Measurements from ENCODE around the gene SLC17A2. TPM values are rescaled to one million over a fixed set of nuclear protein-coding genes. Genes with fewer than 3 reads are reported as not detected.

Gene SLC17A2
- total RNA-seq, 1 donor from 2014 or later = not detected

DNA sequence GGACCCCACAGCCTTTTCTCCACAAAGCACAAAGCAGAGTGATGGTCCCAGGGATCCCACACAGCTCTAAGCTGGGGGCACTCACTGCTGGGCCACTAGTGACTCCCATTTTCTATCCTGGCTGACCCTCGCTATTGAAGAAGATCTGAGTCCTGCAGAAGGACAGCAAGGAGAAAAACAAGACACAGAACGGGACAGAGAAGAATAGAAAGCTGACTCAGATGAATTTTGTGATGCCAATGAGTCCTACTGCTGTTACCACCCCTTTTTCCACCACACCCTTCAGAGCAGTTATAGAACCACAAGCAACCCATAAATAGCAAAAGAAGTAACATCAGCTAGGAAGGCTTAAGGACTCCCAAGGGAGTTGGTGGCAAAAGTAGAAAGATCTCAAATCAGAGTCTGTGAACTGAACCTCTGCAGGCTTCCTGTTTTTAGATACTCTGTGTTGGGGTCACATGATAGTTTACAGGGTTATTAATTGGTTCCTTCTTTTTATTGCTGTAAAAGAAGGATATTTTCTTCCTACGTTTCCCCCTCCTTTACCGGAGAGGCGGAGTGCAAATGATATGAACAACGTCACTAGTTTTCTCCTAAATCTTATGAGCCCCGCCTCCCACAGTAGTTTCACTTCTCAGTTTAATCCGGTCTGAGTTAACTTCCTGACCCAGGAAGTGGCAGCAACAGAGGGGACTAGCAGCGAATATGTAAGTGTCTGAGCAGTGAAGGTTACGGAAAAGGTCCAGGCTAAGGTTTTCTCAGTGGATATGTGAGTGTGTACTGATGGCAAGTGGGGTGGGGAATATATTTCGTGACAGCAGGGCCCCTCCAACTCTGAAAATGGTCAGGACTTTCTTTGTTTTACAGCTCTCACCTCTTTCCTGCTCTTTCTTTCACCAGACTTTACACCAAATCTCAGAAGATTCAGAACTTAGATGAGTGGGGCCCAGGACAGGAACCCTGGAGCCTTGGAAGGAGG is 31.9 kb upstream of the SLC17A2 start, which contains the start of gene TRIM38:
TSS of gene TRIM38 (plus strand) at position 654 of the 979 bp plus-strand sequence. CDS start 3,721 bp downstream, outside the sequence.
- no peak for DNase-seq (ENCODE audit: extremely low spot score, unreplicated experiment)
- H3K36me3 Mint-ChIP-seq = peaks cover 3% of the 10 kb centered on the region
- H3K4me1 Mint-ChIP-seq (ENCODE audit: unreplicated experiment) = peaks cover 14% of the 10 kb centered on the region
- no peak for TF ChIP-seq CTCF (conservative IDR thresholded peaks at IDR 0.05)
- H3K27me3 Mint-ChIP-seq = no peaks in the 10 kb centered on the region
- peaks cover 29% of the 10 kb centered on the region for H3K9me3 Mint-ChIP-seq
- peak within 1 kb of the TSS; percentile 99 for H3K27ac Mint-ChIP-seq
- peak within 1 kb of the TSS; percentile 99 for H3K4me3 Mint-ChIP-seq

DNA sequence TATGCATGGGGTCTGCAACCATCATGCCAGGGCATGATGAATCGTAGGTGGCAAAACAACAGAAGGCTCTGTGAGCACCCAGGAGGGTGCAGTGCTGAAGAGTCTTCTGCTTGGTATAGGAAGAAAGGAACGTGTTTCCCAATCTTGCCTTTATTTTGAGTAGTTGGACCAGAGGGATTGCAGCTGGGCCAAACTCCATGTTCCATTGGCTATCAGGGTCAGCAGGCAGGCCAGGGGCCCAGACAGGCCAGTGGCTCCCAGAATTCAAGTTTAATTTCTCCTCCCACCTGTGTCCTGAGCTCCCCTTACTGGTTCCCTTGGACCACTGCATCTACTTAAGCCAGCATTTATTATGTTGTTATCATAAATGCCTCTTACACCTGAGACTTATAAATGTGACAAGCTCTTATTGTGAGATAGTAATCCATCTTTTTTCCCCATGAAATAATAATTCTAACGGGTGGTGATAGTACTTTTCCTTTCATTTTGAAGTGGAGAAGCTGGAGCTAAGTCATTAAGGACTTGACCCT is 31.2 kb upstream of the SLC17A2 start:
- Mint-ChIP-seq H3K27ac (peak overlapping the region; percentile 99), H3K27me3 (no peaks in the 10 kb centered on the region), H3K9me3 (peaks cover 29% of the 10 kb centered on the region), H3K4me3 (peak overlapping the region; percentile 99), H3K36me3 (peaks cover 3% of the 10 kb centered on the region), H3K4me1 (ENCODE audit: unreplicated experiment) (peaks cover 14% of the 10 kb centered on the region)
- no peak for DNase-seq (ENCODE audit: extremely low spot score, unreplicated experiment)
- TF ChIP-seq CTCF (conservative IDR thresholded peaks at IDR 0.05) = no peak

GRCh38 chr6:25960734-25961133 is 30.2 kb upstream of the SLC17A2 start:
- H3K36me3 Mint-ChIP-seq = peaks cover 3% of the 10 kb centered on the region
- TF ChIP-seq CTCF (conservative IDR thresholded peaks at IDR 0.05) = no peak
- H3K4me1 Mint-ChIP-seq (ENCODE audit: unreplicated experiment) = peaks cover 14% of the 10 kb centered on the region
- DNase-seq (ENCODE audit: extremely low spot score, unreplicated experiment) = no peak
- H3K27me3 Mint-ChIP-seq = no peaks in the 10 kb centered on the region
- H3K9me3 Mint-ChIP-seq = peaks cover 29% of the 10 kb centered on the region
- H3K4me3 Mint-ChIP-seq = no peak overlapping the region
- no peak overlapping the region for H3K27ac Mint-ChIP-seq

GRCh38 chr6:25959890-25960536 is 29.5 kb upstream of the SLC17A2 start:
- no peak for DNase-seq (ENCODE audit: extremely low spot score, unreplicated experiment)
- H3K27ac Mint-ChIP-seq = no peak overlapping the region
- no peak overlapping the region for H3K4me3 Mint-ChIP-seq
- no peak for TF ChIP-seq CTCF (conservative IDR thresholded peaks at IDR 0.05)
- H3K36me3 Mint-ChIP-seq = peaks cover 3% of the 10 kb centered on the region
- peaks cover 14% of the 10 kb centered on the region for H3K4me1 Mint-ChIP-seq (ENCODE audit: unreplicated experiment)
- H3K27me3 Mint-ChIP-seq = no peaks in the 10 kb centered on the region
- peaks cover 29% of the 10 kb centered on the region for H3K9me3 Mint-ChIP-seq

GRCh38 chr6:25958700-25959162 is 28.2 kb upstream of the SLC17A2 start:
- no peak for TF ChIP-seq CTCF (conservative IDR thresholded peaks at IDR 0.05)
- no peaks in the 10 kb centered on the region for H3K27me3 Mint-ChIP-seq
- peak overlapping the region; percentile 12 for H3K27ac Mint-ChIP-seq
- no peak overlapping the region for H3K4me3 Mint-ChIP-seq
- DNase-seq (ENCODE audit: extremely low spot score, unreplicated experiment) = no peak
- peaks cover 14% of the 10 kb centered on the region for H3K4me1 Mint-ChIP-seq (ENCODE audit: unreplicated experiment)
- H3K9me3 Mint-ChIP-seq = peaks cover 29% of the 10 kb centered on the region
- H3K36me3 Mint-ChIP-seq = peaks cover 3% of the 10 kb centered on the region

Data from type B pancreatic cell (in vitro differentiated cells).